Loucy (cell line): ENCODE measurements around the gene SGF29.

ENCODE experiments used
- H2AFZ ChIP-seq: fragments of 200-600 bp; sonication (generic); 2 replicates; pipeline ENCODE4 v1.6.0; 2016; ENCODE audit warnings: antibody characterized with exemption, mild to moderate bottlenecking, low read length, moderate library complexity
- H3F3A ChIP-seq: fragments of 200-600 bp; 2 replicates; pipeline ENCODE4 v1.6.0; 2016; ENCODE audit warnings: antibody characterized with exemption, low read depth, mild to moderate bottlenecking
- H3K27me3 ChIP-seq: fragments of 200-600 bp; sonication (generic); 2 replicates; pipeline ENCODE4 v1.6.1; 2014; ENCODE audit warnings: low read length, mild to moderate bottlenecking; ENCODE audit not compliant: insufficient read depth, poor library complexity, severe bottlenecking
- H3K36me3 ChIP-seq: fragments of 200-600 bp; sonication (generic); 2 replicates; pipeline ENCODE4 v1.6.1; 2016; ENCODE audit warnings: low read length; ENCODE audit not compliant: insufficient read depth
- H3K4me1 ChIP-seq: fragments of 200-600 bp; sonication (generic); 2 replicates; pipeline ENCODE4 v1.5.1; 2014; ENCODE audit warnings: low read length, mild to moderate bottlenecking; ENCODE audit not compliant: insufficient read depth, poor library complexity, severe bottlenecking
- H3K4me2 ChIP-seq: fragments of 200-600 bp; sonication (generic); 2 replicates; pipeline ENCODE4 v1.6.0; 2014; ENCODE audit warnings: antibody characterized with exemption, low read length, low read depth, mild to moderate bottlenecking; ENCODE audit not compliant: poor library complexity, severe bottlenecking
- H3K4me3 ChIP-seq: fragments of 200-600 bp; sonication (generic); 2 replicates; pipeline ENCODE4 v1.5.1; 2014; ENCODE audit warnings: low read length, mild to moderate bottlenecking, mixed read lengths; ENCODE audit not compliant: poor library complexity, severe bottlenecking
- H3K79me2 ChIP-seq: fragments of 200-600 bp; sonication (generic); 2 replicates; pipeline ENCODE4 v1.6.1; 2014; ENCODE audit warnings: low read length; ENCODE audit not compliant: insufficient read depth
- H3K9ac ChIP-seq: fragments of 200-600 bp; sonication (generic); 2 replicates; pipeline ENCODE4 v1.6.0; 2014; ENCODE audit warnings: mild to moderate bottlenecking, low read depth, low read length, moderate library complexity; ENCODE audit not compliant: poor library complexity, severe bottlenecking
- H3K9me2 ChIP-seq: fragments of 200-600 bp; sonication (generic); replicated peaks from 2 replicates; pipeline ENCODE4 v1.6.1; 2016; ENCODE audit warnings: low read depth, low read length, mixed read lengths
- H3K9me3 ChIP-seq: fragments of 200-600 bp; sonication (generic); 2 replicates; pipeline ENCODE4 v1.6.1; 2014; ENCODE audit warnings: mild to moderate bottlenecking, antibody characterized with exemption, low read length, low read depth; ENCODE audit not compliant: insufficient read depth
- H4K20me1 ChIP-seq: fragments of 200-600 bp; sonication (generic); 2 replicates; pipeline ENCODE4 v1.6.0; 2014; ENCODE audit warnings: antibody characterized with exemption, low read length, mild to moderate bottlenecking; ENCODE audit not compliant: insufficient read depth, poor library complexity, severe bottlenecking
- EZH2phosphoT487 ChIP-seq: fragments of 200-600 bp; IDR thresholded peaks from 2 replicates; pipeline ENCODE4 v1.6.1; 2018; ENCODE audit warnings: antibody characterized with exemption, mild to moderate bottlenecking, moderate library complexity, borderline replicate concordance
- TF ChIP-seq, protein P1 (sequence below): fragments of 200-600 bp; sonication (generic); conservative IDR thresholded peaks from 2 replicates; pipeline ENCODE4 v1.5.1; 2014; ENCODE audit warnings: mild to moderate bottlenecking, antibody characterized with exemption, low read length

The SGF29 gene

GRCh38 chr16:28527985-28528384 lies 25.7 kb upstream of the SGF29 start:
- no peak overlapping the region for H3K4me3 ChIP-seq
- H2AFZ ChIP-seq: no peak overlapping the region; the same call in 1 of the 2 replicates
- TF ChIP-seq, protein P1, sequence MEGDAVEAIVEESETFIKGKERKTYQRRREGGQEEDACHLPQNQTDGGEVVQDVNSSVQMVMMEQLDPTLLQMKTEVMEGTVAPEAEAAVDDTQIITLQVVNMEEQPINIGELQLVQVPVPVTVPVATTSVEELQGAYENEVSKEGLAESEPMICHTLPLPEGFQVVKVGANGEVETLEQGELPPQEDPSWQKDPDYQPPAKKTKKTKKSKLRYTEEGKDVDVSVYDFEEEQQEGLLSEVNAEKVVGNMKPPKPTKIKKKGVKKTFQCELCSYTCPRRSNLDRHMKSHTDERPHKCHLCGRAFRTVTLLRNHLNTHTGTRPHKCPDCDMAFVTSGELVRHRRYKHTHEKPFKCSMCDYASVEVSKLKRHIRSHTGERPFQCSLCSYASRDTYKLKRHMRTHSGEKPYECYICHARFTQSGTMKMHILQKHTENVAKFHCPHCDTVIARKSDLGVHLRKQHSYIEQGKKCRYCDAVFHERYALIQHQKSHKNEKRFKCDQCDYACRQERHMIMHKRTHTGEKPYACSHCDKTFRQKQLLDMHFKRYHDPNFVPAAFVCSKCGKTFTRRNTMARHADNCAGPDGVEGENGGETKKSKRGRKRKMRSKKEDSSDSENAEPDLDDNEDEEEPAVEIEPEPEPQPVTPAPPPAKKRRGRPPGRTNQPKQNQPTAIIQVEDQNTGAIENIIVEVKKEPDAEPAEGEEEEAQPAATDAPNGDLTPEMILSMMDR: no peak
- no peak for TF ChIP-seq EZH2phosphoT487
- H3F3A ChIP-seq: no peaks in the 10 kb centered on the region
- no peaks in the 10 kb centered on the region for H3K9me2 ChIP-seq
- H3K9ac ChIP-seq: no peak overlapping the region
- H3K9me3 ChIP-seq: no peaks in the 10 kb centered on the region
- no peaks in the 10 kb centered on the region for H3K27me3 ChIP-seq
- H3K4me2 ChIP-seq: no peak overlapping the region
- no peaks in the 10 kb centered on the region for H3K4me1 ChIP-seq
- no peaks in the 10 kb centered on the region for H3K79me2 ChIP-seq
- H4K20me1 ChIP-seq: no peaks in the 10 kb centered on the region
- no peaks in the 10 kb centered on the region for H3K36me3 ChIP-seq

GRCh38 chr16:28528463-28528867 lies 25.3 kb upstream of the SGF29 start:
- no peaks in the 10 kb centered on the region for H3F3A ChIP-seq
- H3K79me2 ChIP-seq: no peaks in the 10 kb centered on the region
- no peaks in the 10 kb centered on the region for H3K9me2 ChIP-seq
- no peaks in the 10 kb centered on the region for H3K9me3 ChIP-seq
- no peak overlapping the region for H3K4me3 ChIP-seq
- no peaks in the 10 kb centered on the region for H3K4me1 ChIP-seq
- no peak overlapping the region for H3K9ac ChIP-seq
- H4K20me1 ChIP-seq: no peaks in the 10 kb centered on the region
- no peak overlapping the region; the same call in 1 of the 2 replicates for H2AFZ ChIP-seq
- TF ChIP-seq EZH2phosphoT487: no peak
- TF ChIP-seq, protein P1: no peak
- H3K27me3 ChIP-seq: no peaks in the 10 kb centered on the region
- no peaks in the 10 kb centered on the region for H3K36me3 ChIP-seq
- no peak overlapping the region for H3K4me2 ChIP-seq

- Histone ChIP-seq H3K4me3 (no peak overlapping the region), H4K20me1 (no peaks in the 10 kb centered on the region), H3K4me2 (no peak overlapping the region), H3K9me2 (no peaks in the 10 kb centered on the region), H3K27me3 (no peaks in the 10 kb centered on the region), H3F3A (no peaks in the 10 kb centered on the region), H3K9me3 (no peaks in the 10 kb centered on the region), H3K79me2 (no peaks in the 10 kb centered on the region), H2AFZ (no peak overlapping the region), H3K4me1 (no peaks in the 10 kb centered on the region), H3K9ac (no peak overlapping the region), H3K36me3 (no peaks in the 10 kb centered on the region)
- no peak for TF ChIP-seq EZH2phosphoT487
- TF ChIP-seq, protein P1: no peak
Measured at GRCh38 chr16:28529124-28529523, 24.6 kb upstream of the SGF29 start.
